ENCODE data around the gene PCP2.

DNA sequence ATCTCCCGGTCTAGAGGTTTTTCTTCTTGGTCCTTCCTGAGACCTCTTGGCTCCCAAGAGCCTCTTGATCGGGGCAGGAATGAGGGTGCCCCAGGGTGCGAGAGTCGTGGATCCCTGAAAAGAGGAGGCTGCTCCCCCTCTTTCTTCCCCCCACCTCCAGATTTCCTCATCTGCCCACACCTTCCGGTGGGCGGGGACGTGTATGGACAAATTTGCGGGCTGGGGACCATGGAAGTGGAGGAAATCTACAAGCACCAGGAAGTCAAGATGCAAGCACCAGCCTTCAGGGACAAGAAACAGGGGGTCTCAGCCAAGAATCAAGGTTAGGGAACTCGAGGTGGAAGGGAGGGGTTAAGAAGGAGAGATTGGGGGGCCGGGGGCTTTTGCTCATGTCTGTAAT, 43.3 kb upstream of the PCP2 start, which contains the start of gene MCEMP1:
- TF ChIP-seq, protein P1, sequence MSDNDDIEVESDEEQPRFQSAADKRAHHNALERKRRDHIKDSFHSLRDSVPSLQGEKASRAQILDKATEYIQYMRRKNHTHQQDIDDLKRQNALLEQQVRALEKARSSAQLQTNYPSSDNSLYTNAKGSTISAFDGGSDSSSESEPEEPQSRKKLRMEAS (IDR thresholded peaks at IDR 0.05): no peak
- TF ChIP-seq, protein P2, sequence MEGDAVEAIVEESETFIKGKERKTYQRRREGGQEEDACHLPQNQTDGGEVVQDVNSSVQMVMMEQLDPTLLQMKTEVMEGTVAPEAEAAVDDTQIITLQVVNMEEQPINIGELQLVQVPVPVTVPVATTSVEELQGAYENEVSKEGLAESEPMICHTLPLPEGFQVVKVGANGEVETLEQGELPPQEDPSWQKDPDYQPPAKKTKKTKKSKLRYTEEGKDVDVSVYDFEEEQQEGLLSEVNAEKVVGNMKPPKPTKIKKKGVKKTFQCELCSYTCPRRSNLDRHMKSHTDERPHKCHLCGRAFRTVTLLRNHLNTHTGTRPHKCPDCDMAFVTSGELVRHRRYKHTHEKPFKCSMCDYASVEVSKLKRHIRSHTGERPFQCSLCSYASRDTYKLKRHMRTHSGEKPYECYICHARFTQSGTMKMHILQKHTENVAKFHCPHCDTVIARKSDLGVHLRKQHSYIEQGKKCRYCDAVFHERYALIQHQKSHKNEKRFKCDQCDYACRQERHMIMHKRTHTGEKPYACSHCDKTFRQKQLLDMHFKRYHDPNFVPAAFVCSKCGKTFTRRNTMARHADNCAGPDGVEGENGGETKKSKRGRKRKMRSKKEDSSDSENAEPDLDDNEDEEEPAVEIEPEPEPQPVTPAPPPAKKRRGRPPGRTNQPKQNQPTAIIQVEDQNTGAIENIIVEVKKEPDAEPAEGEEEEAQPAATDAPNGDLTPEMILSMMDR (IDR thresholded peaks at IDR 0.05; ENCODE audit: control extremely low read depth in 1 of 3, insufficient read depth in 1 of 3, low read depth in 1 of 3, low read length in 3 of 3): no peak
- TF ChIP-seq, protein P3, sequence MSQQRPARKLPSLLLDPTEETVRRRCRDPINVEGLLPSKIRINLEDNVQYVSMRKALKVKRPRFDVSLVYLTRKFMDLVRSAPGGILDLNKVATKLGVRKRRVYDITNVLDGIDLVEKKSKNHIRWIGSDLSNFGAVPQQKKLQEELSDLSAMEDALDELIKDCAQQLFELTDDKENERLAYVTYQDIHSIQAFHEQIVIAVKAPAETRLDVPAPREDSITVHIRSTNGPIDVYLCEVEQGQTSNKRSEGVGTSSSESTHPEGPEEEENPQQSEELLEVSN (IDR thresholded peaks at IDR 0.05): no peak
- TF ChIP-seq POU5F1 (IDR thresholded peaks at IDR 0.05; ENCODE audit: low read depth, low read length) (no peak), RNF2 (IDR thresholded peaks at IDR 0.05; ENCODE audit: borderline replicate concordance, low read depth, low read length, missing control alignments, poor library complexity, severe bottlenecking) (no peak)
